ENCODE results near the gene FUT3. TPM values are rescaled to one million over a fixed set of nuclear protein-coding genes. Genes with fewer than 3 reads are reported as not detected.

Gene FUT3
- total and polyA plus RNA-seq, 2 of the 4 experiments (the other 2 are of a cell fraction) = not detected

- H4K91ac ChIP-seq (ENCODE audit: insufficient read depth, low read depth, low read length) = no peak overlapping the region
- ChIA-PET POLR2A (ENCODE audit: unreplicated experiment) (interaction anchor here (0.6 kb wide), 1 partner anchor 9 kb away, joined by 19 read pairs; no protein-coding TSS in a partner anchor), CTCF (no interaction called here)
- H3K56ac ChIP-seq (ENCODE audit: extremely low read depth, insufficient read depth, low read length) = no peak overlapping the region
- H3K4me2 ChIP-seq (ENCODE audit: low read depth, low read length) = no peak overlapping the region; the same call in 1 of the 2 replicates
- H2BK120ac ChIP-seq (ENCODE audit: low read depth, low read length) = no peak overlapping the region
- TF ChIP-seq RAD21 (IDR thresholded peaks at IDR 0.05; ENCODE audit: low read length) (no peak), CEBPB (IDR thresholded peaks at IDR 0.05; ENCODE audit: low read depth, low read length) (peak; percentile 54)
- no peak overlapping the region; the same call in 1 of the 2 replicates for H3K18ac ChIP-seq (ENCODE audit: low read depth, low read length)
- no peak overlapping the region for H2BK5ac ChIP-seq (ENCODE audit: low read depth, low read length, poor library complexity, severe bottlenecking)
- H2AFZ ChIP-seq (replicated peaks; ENCODE audit: low read length, poor library complexity) = peak overlapping the region; percentile 43
- H3K4ac ChIP-seq (ENCODE audit: low read depth, low read length) = no peak overlapping the region
- H4K8ac ChIP-seq (ENCODE audit: low read depth in 2 of 2, low read length in 2 of 2) = no peak overlapping the region
- no peaks in the 10 kb centered on the region for H3K36me3 ChIP-seq (ENCODE audit: control insufficient read depth, insufficient read depth, low read length)
- no peak overlapping the region for H2AK9ac ChIP-seq (replicated peaks; ENCODE audit: low read depth, low read length, poor library complexity)
- DNase-seq = no peak
- H4K20me1 ChIP-seq (ENCODE audit: insufficient read depth, low read length) = no peaks in the 10 kb centered on the region
- H2BK15ac ChIP-seq (ENCODE audit: low read depth, low read length) = no peak overlapping the region
- H2BK20ac ChIP-seq (ENCODE audit: low read depth, low read length) = 0 out of 2 replicates have a peak overlapping the region, but pooled peaks have one; percentile 14
- H3K79me1 ChIP-seq (ENCODE audit: low read depth in 1 of 2, low read length in 2 of 2) = no peaks in the 10 kb centered on the region
- no TSS peak for BruUV-seq (replicated peaks)
- 83% methylated on average over 4 of the region's 12 CpGs; no CpG with 5 or more reads in 1 of the 2 experiments for WGBS, 2 experiments (ENCODE audit: extremely low coverage in 2 of 2, insufficient read length in 1 of 2)
- peaks cover 6% of the 10 kb centered on the region for H3K27me3 ChIP-seq (ENCODE audit: control insufficient read depth, insufficient read depth, low read length)
- no peaks in the 10 kb centered on the region for H3K9me3 ChIP-seq (ENCODE audit: control insufficient read depth, insufficient read depth, low read length)
- no peak overlapping the region for H2AK5ac ChIP-seq (ENCODE audit: low read depth, low read length)
- no peak for ATAC-seq (ENCODE audit: low read depth)
- H3K9ac ChIP-seq (ENCODE audit: low read depth, low read length) = no peak overlapping the region
- dilution Hi-C loops (cut with HindIII; ENCODE audit: low sequenced_read_pairs, unreplicated experiment) (no loop called here), intact Hi-C loops (cut with micrococcal nuclease) (no loop called here), in situ Hi-C loops (cut with MboI; ENCODE audit: low sequenced_read_pairs) (no loop called here)
- peak overlapping the region; percentile 16; the same call in 1 of the 2 replicates for H3K27ac ChIP-seq (ENCODE audit: insufficient read depth, low read length)
- no peak overlapping the region for H3K23ac ChIP-seq (ENCODE audit: low read depth, low read length)
- H3K4me1 ChIP-seq (ENCODE audit: control insufficient read depth, insufficient read depth, low read length) = peaks cover 2% of the 10 kb centered on the region; the same call in 1 of the 2 replicates
- no peak overlapping the region for H3K4me3 ChIP-seq (ENCODE audit: insufficient read depth, low read depth, low read length)
- H3K9me1 ChIP-seq (ENCODE audit: insufficient read depth, low read length) = no peaks in the 10 kb centered on the region
- no peak overlapping the region for H4K5ac ChIP-seq (ENCODE audit: low read depth, low read length)
- H3K14ac ChIP-seq (replicated peaks; ENCODE audit: low read depth, low read length) = no peak overlapping the region
Observed at GRCh38 chr19:5870986-5871394, 19.7 kb upstream of the FUT3 start.
